Gastrocnemius medialis (tissue), 4 donors: ENCODE results near the gene G0S2.

Experiments used
- CTCF ChIP-seq, 5 experiments: fragments of 450-650 bp in 3 of 5; fragments of 200-600 bp in 2 of 5; sonication (generic) in 2 of 5; IDR thresholded peaks in 4 of 5; conservative IDR thresholded peaks in 1 of 5; 1 replicate in 4 of 5; 2 replicates in 1 of 5; pipeline ENCODE4 v1.5.1; 2016 to 2019; ENCODE audit warnings: antibody characterized with exemption in 5 of 5, mild to moderate bottlenecking in 3 of 5, moderate library complexity in 3 of 5
- POLR2A ChIP-seq, 2 donors: fragments of 450-650 bp; IDR thresholded peaks; one replicate each; pipeline ENCODE4 v1.6.1; 2017; ENCODE audit warnings: antibody characterized with exemption in 2 of 2, mild to moderate bottlenecking in 2 of 2, moderate library complexity in 2 of 2

DNA sequence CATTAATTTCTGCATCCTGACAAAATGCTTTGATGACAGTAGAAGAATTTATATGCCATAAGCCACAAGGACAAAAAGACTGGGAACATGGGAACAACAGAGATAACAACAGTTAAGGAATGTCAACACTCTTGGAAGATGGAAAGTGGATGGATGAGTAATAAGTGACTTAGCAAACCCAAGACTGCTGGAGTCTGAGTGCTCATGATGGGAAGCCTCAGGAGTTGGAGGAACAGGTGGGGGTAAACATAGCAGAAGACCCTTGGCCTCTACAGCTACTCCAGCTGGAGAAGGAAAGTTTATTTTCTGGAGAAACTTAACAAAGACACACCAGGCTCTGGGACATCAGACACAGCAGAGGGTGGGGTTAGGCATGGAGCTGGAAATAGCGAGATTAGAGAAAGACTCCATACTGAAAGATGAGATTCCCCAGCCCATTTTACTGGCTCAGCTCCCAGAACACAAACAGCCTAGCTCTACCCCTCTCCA, 13.6 kb downstream of the G0S2 start:
- no peak for TF ChIP-seq CTCF (IDR thresholded peaks at IDR 0.05 in 4 of 5, conservative IDR thresholded peaks at IDR 0.05 in 1 of 5)
- TF ChIP-seq POLR2A (IDR thresholded peaks at IDR 0.05): no peak
